ENCODE data around the gene SEC23A. TPM values are rescaled to one million over a fixed set of nuclear protein-coding genes. Genes with fewer than 3 reads are reported as not detected.
A peak's percentile ranks its signal among the peaks of the same experiment; 100 is the strongest.
"Not testable (repeated sequence)": the region's sequence is repeated elsewhere in the genome, so short reads cannot be mapped to it uniquely, and the experiment has no call there.

SEC23A gene
- total RNA-seq (2014; rRNA removed): 140 and 211 TPM in 2 replicates
- polyA plus RNA-seq (2012): 64.0 TPM

DNA sequence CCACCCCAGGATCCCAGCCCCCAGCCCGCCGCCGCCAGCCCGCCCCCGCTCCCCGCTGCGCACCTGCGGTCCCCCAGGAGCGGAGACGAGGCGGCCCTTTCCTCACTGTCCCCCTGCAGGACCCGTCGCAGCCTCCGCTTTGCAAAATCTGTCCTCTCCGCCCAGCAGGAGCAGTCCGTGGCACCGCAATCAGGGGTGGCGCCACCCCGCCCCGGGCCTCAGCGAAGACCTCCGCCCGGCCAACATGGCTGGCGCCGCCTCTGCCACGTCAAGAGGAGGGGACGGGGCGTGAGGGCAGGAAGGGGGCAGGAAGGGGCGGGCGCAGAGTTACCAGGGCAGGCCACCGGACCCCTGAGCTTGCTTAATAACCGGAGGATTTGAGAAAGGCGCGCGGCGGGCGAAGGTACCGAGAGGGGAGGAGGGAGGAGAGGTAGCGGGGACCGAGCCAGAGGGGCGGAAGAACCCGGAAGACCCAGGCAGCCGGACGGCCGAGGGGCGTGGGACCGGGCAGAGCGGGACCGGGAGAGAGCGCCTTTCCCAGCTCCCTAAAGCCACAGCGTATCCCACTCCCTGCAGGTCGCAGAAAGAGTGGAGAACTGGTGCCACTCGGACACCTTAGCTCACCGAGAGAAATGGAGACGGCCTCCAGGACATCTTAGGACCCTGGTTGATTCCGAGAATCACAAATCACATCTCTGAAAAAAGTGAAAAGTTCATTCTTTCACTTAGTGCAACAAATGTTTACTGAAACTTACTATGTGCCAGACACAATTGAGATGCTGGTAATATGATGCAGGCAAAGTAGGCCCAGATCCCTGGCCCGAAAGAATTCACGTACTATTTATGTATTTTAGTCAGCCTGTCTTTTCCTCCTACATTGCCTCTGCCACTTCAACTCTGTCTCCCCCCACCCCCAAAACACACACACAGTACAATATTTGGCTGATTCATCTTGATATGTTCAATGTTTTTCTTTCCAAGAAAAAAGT, at the start of gene SEC23A:
Gene SEC23A (minus strand): TSS at position 267 of the 989 bp plus-strand sequence. CDS start 7,117 bp downstream, outside the sequence.
- peak; percentile 77 for DNase-seq (ENCODE audit: low read depth)

DNA sequence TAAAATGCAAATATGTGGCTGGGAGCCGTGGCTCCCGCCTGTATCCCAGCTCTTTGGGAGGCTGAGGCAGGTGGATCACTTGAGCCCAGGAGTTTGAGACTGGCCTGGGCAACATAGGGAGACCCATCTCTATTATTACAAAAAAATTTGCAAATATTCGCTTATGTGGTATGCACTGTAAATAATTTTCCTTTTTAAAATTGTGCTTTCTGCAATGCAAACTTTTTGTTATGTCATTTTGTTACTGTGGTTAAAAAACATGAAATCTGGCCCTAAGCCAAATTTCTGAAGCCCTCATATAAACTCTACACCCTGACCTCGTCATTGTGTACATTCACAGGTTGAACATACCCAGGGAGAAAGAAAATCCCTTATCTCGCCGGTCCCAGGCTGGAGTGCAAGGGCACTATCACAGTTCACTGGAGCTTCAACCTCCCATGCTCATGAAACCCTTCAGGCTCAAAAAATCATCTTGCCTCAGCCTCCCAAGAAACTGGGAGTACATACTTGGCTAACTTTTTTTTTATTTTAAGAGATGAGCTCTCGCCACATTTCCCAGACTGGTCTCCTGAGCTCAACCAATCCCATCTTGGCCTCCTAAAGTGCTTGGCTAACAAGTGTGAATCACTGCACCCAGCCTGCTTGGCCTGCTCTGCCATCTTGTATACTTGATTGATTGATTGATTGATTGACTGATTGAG, 42.4 kb upstream of the SEC23A start:
- DNase-seq (ENCODE audit: low read depth): no peak

DNA sequence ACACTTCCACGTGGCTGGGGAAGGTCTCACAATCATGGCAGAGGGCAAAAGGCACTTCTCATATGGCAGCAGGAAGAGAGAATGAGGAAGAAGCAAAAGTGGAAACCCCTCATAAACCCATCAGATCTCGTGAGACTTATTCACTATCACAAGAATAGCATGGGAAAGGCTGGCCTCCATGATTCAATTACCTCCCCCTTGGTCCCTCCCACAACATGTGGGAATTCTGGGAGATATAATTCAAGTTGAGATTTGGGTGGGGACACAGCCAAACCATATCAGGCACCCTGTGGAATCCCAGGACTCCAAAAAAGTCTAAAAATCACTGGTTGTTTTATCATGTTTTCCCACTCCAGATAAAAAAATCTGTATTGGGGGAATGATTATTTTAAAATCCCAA, 40.2 kb upstream of the SEC23A start:
- not testable (repeated sequence) for DNase-seq (ENCODE audit: low read depth)

DNA sequence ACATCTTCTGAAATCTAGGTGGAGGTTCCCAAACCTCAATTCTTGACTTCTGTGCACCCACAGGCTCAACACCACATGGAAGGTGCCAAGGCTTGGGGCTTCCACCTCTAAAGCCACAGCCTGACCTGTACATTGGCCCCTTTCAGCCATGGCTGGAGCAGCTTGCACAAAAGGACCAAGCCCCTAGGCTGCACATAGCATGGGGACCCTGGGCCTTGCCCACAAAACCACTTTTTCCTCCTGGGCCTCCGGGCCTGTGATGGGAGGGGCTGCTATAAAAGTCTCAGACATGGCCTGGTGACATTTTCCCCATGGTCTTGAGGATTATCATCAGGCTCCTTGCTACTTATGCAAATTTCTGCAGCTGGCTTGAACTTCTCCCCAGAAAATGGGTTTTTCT, 38.6 kb upstream of the SEC23A start:
- not testable (repeated sequence) for DNase-seq (ENCODE audit: low read depth)

DNA sequence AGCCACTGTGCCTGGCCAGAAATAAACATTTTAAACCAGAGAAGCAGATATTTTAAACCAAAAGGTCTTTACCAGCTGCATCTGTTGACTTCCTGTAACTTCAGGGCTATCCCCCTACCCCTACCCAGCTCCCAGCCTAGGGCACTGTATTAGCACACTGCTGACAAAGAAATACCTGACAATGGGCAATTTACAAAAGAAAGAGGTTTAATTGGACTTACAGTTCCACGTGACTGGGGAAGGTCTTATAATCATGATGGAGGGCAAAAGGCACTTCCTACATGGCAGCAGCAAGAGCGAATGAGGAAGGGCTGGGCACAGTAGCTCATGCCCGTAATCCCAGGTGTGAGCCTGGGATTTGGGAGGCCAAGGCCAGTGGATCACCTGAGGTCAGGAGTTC, 37.1 kb upstream of the SEC23A start:
- DNase-seq (ENCODE audit: low read depth): no peak

DNA sequence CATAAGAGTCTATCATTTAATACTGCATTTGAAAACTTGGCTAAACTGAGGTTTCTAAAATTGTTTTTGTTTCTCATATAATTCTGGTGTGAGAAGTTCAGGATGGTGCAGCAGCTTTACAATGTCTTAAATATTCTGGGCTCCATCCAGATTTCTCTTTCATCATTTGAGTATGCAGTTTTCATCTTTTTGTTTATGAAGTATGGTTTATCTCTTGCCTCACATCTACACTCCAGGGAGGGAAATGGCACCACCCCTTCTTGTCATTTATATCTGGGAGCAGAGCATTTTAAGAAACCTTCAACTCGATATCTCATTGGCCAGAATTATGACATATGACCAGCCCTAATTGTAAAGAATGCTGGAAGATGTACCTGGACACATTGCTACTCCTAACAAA, 35.4 kb upstream of the SEC23A start:
- no peak for DNase-seq (ENCODE audit: low read depth)

DNA sequence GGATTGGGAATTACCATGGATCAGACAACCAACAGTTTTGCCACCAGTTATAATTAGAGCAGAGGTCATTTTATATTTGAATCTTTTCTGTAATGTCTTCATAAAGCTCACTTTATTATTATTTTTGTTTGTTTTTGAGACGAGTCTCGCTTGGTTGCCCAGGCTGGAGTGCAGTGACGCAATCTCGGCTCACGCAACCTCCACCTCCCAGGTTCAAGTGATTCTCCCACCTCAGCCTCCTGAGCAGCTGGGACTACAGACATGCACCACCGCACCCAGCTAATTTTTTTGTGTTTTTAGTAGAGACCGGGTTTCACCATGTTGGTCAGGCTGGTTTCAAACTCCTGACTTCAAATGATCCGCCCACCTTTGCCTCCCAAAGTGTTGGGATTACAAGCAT, 34.8 kb upstream of the SEC23A start:
- DNase-seq (ENCODE audit: low read depth): not testable (repeated sequence)

DNA sequence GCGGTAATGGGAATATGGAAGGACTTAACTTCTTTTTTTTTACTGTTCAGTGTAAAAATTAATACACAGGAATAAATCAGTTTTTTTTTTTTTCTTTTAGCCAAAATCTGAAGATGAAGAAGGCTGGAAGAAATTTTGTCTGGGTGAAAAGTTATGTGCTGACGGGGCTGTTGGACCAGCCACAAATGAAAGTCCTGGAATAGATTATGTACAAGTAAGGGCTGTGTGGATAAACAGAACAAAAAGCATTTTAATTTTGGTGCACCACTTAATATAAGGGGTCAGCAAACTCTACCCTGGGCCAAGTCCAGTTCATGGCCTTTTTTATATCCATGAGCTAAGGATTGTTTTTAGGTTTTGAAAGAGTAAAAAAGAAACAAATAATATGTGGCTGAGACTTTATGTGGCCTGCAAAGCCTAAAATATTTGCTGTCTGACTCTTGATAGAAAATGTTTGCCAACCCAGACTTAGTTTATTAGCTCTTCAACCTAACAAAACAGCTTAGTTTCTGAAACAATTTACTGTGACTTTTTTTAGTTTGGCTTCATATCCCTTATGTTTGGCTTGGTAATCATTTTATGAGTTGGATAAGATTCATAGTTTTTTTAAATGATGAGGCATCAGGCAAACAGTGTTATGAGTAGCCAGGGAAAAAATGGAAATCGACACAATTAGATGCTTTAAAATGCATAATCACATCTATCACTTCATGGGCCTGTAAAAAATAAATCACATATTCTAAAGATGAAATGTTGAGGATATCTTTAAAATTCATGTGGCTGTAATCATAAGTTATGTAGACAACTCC, 19.5 kb upstream of the SEC23A start:
- no peak for DNase-seq (ENCODE audit: low read depth)

DNA sequence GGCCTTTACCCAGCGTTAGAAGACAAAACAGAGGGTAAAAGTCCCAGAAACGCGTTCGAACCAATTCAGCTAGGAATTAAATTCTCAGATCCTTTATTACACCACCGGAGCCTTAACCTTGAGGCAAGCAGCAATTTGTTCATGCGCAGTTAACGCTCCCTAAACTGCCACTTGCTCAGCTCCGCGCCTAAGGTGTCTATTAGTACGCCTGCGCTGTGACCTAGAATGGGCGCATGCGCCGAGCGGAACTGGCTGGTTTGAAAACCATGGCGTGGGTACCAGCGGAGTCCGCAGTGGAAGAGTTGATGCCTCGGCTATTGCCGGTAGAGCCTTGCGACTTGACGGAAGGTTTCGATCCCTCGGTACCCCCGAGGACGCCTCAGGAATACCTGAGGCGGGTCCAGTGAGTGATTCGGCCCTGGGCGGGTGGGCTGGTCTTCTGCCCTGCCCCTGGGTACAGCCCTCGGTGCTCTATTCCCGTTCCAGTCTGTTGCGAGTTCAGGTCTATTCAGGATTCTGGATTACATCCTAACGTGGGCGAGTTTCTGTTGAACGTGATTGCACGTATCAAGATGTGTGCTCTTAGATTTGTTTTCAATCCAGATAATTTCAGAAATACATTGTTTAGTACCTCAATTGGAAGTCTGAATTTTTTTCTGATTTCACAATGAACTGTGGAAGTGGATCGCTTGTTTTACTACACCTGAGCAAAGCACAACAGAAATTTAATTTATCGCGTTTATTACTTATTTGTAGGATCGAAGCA, 11.2 kb upstream of the SEC23A start, which contains the start of gene GEMIN2:
Gene GEMIN2 (plus strand): TSS at position 251 of the 766 bp plus-strand sequence. CDS start 16 bp downstream, at position 267.
- DNase-seq (ENCODE audit: low read depth): peak; percentile 94

DNA sequence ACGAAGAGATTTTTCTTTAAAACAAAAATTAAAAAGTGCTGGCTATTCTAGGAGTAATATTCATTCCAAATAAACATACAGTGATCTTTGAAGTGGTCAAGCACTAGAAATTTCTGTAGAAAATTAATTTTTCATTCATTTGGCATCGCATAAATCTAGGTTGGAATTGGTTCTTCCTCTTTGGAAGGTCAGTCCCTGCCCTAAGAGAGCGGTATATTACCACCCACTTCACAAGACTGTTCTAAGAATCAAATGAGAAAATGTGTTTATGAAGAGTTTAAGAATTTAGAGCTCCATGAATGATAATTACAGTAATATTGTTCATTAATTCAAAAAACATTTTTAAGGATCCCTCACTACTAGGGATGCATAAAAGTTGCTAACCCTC, 10.6 kb upstream of the SEC23A start:
- DNase-seq (ENCODE audit: low read depth): no peak

DNA sequence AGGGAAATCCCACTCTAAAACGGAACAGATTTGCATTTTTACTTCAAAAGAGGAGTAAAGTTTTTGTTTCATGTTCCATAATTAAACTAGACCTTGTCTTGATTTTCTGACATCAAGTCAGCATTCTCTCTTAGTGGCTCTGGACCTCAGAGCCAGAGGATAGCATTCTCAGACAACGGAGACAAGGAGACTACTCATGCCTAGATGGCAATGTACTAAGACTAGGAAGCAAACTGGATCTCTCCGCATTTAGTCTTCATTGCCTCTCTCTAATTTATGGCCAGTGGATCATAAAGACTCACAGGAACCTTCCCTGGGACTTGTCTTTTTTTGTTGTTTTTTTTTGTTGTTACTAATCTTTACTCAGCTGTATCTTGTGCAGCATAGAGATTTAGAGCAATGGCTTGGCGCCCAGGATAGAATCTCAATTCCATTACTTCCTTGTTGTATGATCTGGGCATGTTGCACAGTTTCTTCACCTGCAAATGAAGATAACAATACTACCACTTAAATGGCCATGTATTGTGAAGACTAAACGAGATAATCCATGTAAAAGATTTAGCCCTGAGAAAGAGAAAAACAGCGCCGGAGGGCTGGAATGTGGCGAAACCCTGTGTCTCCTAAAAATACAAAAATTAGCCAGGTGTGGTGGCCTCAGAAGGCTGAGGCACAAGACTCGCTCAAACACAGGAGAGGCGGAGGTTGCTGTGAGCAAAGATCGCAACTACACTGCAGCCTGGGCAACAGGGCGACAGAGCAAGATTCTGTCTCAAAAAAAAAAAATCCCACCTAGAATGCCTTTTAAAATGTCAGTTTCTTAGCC, 7.1 kb upstream of the SEC23A start:
- no peak for DNase-seq (ENCODE audit: low read depth)

DNA sequence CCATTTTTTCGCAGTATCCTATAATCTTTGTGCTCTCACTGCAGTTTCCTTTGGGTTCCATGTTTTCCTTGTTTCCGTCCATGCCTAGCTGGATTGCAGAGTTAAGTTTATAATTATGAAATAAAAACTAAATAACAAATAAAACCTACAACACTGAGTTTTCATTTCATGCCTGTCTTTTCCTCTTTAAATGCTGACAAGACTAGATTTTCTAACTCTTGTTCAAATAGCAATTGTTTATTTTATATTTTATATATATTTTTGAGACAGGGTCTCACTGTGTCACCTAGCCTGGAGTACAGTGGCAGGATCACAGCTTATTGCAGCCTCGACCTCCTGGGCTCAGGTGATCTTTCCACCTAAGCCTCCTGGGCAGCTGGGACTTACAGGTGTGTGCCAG, 5.8 kb upstream of the SEC23A start:
- no peak for DNase-seq (ENCODE audit: low read depth)

DNA sequence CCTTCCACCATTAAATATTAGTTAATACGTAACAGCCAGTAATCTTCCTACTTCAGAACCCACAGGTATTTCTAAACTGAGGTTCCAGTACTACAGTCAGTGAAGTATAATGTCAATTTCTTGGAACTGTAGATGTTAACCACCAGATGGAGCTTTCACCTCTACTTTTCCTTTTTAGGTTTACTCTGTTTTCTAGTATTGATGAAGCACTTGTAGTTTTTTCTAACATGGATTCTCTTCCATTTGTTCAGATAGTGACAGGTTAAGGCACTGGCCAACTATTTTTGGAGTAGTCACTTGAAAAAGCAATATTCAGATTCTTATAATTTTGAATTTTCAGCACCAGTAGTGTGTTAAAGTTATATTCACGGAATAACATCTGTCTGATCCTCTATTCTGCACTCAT, 4.6 kb upstream of the SEC23A start:
- DNase-seq (ENCODE audit: low read depth): peak; percentile 26

DNA sequence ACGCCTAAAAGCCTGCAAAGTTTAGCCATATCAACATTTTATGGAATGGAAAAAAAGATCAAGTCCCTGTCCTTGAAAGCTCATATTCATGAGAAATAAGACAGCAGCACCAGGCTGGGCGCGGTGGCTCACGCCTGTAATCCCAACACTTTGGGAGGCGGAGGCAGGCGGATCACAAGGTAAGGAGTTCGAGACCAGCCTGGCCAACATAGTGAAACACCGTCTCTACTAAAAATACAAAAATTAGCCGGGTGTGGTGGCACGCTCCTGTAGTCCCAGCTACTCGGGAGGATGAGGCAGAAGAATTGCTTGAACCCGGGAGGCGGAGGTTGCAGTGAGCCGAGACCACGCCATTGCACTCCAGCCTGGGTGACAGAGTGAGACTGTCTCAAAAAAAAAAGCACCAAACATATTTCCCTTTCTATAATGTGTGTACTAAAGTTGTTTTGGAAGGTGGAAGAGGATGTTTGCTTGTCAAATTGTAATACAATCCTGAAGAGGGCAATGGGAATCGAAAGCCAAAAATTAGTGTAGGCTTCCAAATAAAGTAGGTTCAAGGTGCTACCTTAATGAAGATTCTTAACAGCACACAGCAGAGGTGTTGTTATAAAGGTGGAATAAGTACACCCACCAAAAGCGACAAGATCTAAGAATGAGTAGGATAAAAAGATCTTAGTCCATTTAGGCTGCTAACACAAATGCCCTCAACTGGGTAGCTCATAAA, 1.2 kb upstream of the SEC23A start:
- DNase-seq (ENCODE audit: low read depth): not testable (repeated sequence)

DNA sequence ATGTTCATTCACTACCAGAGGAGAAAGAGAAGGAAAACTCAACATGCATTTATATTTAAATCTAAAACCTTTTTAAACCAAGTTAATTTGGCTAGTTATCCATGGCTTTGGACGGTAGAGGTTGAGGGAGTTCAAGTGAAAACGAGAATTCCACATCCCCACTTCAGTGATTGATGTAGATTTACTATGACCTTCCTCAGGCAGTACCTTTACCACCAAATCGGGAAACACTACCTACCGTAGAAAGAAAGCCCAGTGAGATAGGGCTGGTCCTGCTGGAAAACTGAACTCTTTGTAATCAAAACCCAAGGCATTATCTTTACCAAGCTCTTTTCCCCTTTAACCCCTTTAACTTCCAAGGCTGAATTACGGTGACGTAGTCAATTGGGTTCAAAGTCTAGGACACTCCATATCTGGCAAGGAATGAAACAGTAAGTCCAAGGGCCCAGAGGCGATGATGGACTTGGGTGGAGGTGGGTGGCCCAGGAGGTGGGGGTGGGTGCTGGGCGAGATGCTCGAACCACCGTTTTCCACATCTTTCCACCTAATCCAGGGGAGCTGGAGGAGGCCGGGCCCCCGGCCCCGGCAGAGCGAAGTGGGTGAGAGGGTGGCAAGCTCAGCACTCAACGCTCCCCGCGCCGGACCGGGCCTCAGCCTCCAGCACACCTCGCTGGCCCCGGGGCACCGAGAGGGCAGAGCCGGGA, 618 bp downstream of the SEC23A start:
- peak; percentile 44 for DNase-seq (ENCODE audit: low read depth)

DNA sequence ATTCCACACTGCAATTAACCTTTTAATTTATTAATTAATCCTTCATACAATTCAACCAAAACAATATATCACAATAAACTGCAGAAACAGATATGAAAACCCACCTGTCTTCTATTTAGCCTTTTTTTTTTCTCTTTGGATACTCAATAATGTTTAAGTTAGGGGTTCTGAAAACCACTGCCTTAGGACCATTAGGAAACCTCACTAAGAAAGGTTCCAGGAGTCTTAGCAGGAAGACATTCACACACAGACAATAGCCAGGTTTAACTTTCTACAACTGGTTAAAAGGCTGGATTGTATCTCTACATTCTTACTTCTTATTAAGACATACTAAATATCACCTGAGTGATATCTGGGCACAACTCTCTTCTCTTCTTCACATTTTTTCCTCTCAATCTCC, 3.3 kb downstream of the SEC23A start:
- DNase-seq (ENCODE audit: low read depth): no peak

DNA sequence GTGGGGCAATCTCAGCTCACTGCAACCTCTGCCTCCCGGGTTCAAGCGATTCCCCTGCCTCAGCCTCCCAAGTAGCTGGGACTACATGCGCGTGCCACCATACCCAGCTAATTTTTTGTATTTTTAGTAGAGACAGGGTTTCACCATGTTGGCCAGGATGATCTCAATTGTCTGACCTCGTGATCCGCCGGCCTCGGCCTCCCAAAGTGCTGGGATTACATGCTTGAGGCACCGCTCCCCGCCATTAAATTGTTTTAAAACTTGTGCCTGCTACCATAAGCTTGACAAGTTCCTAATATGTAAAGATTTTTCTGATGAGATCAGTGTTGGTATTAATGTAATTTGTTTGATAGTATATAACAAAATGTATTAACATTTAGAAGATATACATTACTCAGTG, 3.8 kb downstream of the SEC23A start:
- not testable (repeated sequence) for DNase-seq (ENCODE audit: low read depth)

DNA sequence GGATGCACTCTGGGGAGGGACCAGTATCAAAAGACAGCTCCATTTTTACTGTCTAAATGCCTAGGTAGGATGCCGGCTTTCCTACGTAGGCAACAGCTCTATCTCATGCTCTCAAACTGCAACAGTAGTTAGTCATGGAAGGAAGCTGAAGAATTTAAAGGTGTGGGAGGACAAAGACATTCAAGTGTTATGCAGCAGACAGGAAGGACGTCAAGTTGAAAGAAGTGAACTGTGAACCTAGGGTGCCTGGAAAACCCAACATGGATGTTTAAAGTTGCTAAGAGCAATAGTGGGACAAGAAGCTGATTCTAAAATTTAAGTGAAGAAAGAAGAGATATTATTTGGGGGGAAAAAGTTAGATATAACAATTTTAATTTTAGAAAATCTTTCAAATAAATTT, 5.9 kb downstream of the SEC23A start:
- DNase-seq (ENCODE audit: low read depth): no peak

DNA sequence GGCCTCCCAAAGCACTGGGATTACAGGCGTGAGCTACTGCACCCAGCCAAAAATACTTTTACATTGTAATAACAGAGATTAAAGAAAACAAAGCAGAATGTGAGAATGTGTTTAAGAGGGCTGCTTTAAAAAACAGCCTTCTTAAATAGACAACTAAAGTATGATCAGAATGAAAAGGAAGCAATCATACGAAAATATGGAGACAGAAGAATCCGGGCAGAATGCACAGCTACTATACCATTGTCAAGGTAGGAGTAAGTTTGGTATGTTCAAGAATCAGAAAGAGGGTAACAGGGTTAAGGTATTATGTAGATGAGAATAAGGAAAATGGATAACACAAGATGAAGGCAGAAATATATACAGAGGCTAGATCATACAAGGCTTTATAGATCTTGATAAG, 8.5 kb downstream of the SEC23A start:
- no peak for DNase-seq (ENCODE audit: low read depth)
